ENCODE measurements around the gene PHC2.

The PHC2 gene

GRCh38 chr1:33455539-33456501, 24.9 kb upstream of the PHC2 start:
- peak; percentile 54 for DNase-seq (ENCODE audit: low read depth, low spot score)
- no peak overlapping the region for H3K27ac ChIP-seq

GRCh38 chr1:33454646-33455282, 23.9 kb upstream of the PHC2 start:
- H3K27ac ChIP-seq = no peak overlapping the region
- DNase-seq (ENCODE audit: low read depth, low spot score) = no peak

GRCh38 chr1:33446590-33446989, 15.7 kb upstream of the PHC2 start:
- DNase-seq (ENCODE audit: low read depth, low spot score) = no peak

GRCh38 chr1:33445108-33445507, 14.2 kb upstream of the PHC2 start:
- DNase-seq (ENCODE audit: low read depth, low spot score) = no peak
- no peak overlapping the region for H3K27ac ChIP-seq

More at GRCh38 chr1:33446590-33446989, 15.7 kb upstream of the PHC2 start:
- no peak overlapping the region for H3K27ac ChIP-seq

- H3K27ac ChIP-seq = no peak overlapping the region
- no peak for DNase-seq (ENCODE audit: low read depth, low spot score)
These were observed 12.8 kb upstream of the PHC2 start for GRCh38 chr1:33443705-33444180.

GRCh38 chr1:33443080-33443704, 12.3 kb upstream of the PHC2 start:
- no peak overlapping the region for H3K27ac ChIP-seq
- no peak for DNase-seq (ENCODE audit: low read depth, low spot score)

GRCh38 chr1:33442141-33442540, 11.2 kb upstream of the PHC2 start:
- H3K27ac ChIP-seq = no peak overlapping the region
- DNase-seq (ENCODE audit: low read depth, low spot score) = no peak

GRCh38 chr1:33441088-33441745, 10.3 kb upstream of the PHC2 start:
- no peak for DNase-seq (ENCODE audit: low read depth, low spot score)
- H3K27ac ChIP-seq = peak overlapping the region; percentile 75

- no peak for DNase-seq (ENCODE audit: low read depth, low spot score)
- peak overlapping the region; percentile 75 for H3K27ac ChIP-seq
These were observed 8.8 kb upstream of the PHC2 start for GRCh38 chr1:33439662-33440061.

GRCh38 chr1:33438364-33439160, 7.7 kb upstream of the PHC2 start:
- H3K27ac ChIP-seq = peak overlapping the region; percentile 75
- no peak for DNase-seq (ENCODE audit: low read depth, low spot score)

- no peak for DNase-seq (ENCODE audit: low read depth, low spot score)
- no peak overlapping the region for H3K27ac ChIP-seq
These were observed 5.8 kb upstream of the PHC2 start for GRCh38 chr1:33436557-33437285.

- H3K27ac ChIP-seq = peak overlapping the region; percentile 80
- no peak for DNase-seq (ENCODE audit: low read depth, low spot score)
These were observed 4.4 kb upstream of the PHC2 start for GRCh38 chr1:33435096-33435820.

- no peak for DNase-seq (ENCODE audit: low read depth, low spot score)
- H3K27ac ChIP-seq = peak overlapping the region; percentile 80
These were observed 3.5 kb upstream of the PHC2 start for GRCh38 chr1:33434363-33434750.

GRCh38 chr1:33433509-33434362, 2.8 kb upstream of the PHC2 start:
- peak overlapping the region; percentile 80 for H3K27ac ChIP-seq
- peak; percentile 97 for DNase-seq (ENCODE audit: low read depth, low spot score)

GRCh38 chr1:33429856-33430691, 821 bp downstream of the PHC2 start:
- H3K27ac ChIP-seq = peak overlapping the region; percentile 54
- no peak for DNase-seq (ENCODE audit: low read depth, low spot score)

GRCh38 chr1:33429332-33429731, 1.6 kb downstream of the PHC2 start:
- DNase-seq (ENCODE audit: low read depth, low spot score) = no peak
- no peak overlapping the region for H3K27ac ChIP-seq
